Caco-2 (cell line): ENCODE results near the gene GDF7. TPM values are rescaled to one million over a fixed set of nuclear protein-coding genes. Genes with fewer than 3 reads are reported as not detected.

Experiments
- BruUV-seq: library from RNA; stranded (reverse); fragments of 400-500 nt; replicated peaks from 2 replicates; lab custom pipeline; 2021; lab: Mats Ljungman, UMichigan
- CTCF ChIA-PET: fragments of 300-600 bp; sonication (Branson Sonifier 250); formaldehyde crosslinking; loops from one replicate; lab custom pipeline; 2022; ENCODE audit warnings: antibody characterized with exemption; lab: Charles Lee
- POLR2A ChIA-PET: fragments of 300-600 bp; sonication (Branson Sonifier 250); formaldehyde crosslinking; loops from one replicate; lab custom pipeline; 2022; ENCODE audit warnings: antibody characterized with exemption; lab: Charles Lee
- DNase-seq, 2 experiments: peaks; one replicate each; pipeline versions ENCODE4 v3.0.0 to v3.0.0-alpha.2; 2020 to 2022
- H3K27me3 ChIP-seq: replicated peaks from 2 replicates; pipeline ENCODE4 v1.6.0; 2011; ENCODE audit warnings: low read length; ENCODE audit not compliant: control insufficient read depth, insufficient read depth
- H3K36me3 ChIP-seq: 2 replicates; pipeline ENCODE4 v1.5.1; 2011; ENCODE audit warnings: low read length; ENCODE audit not compliant: control insufficient read depth, insufficient read depth
- H3K4me1 ChIP-seq: fragments of 250-450 bp; sonication (Bioruptor Pico); 2 replicates; pipeline ENCODE4 v1.5.1; 2020; ENCODE audit warnings: mild to moderate bottlenecking
- H3K4me3 ChIP-seq: 2 replicates; pipeline ENCODE4 v1.5.1; 2011; ENCODE audit warnings: low read depth, mild to moderate bottlenecking, control low read depth, low read length
- H3K9me3 ChIP-seq: fragments of 250-450 bp; sonication (Bioruptor Pico); 2 replicates; pipeline ENCODE4 v1.5.1; 2020; ENCODE audit warnings: mild to moderate bottlenecking, moderate library complexity
- H3K27ac Mint-ChIP-seq: one replicate; pipeline ENCODE4 v1.8.0; 2022; ENCODE audit warnings: mixed read lengths; ENCODE audit not compliant: unreplicated experiment
- H3K27me3 Mint-ChIP-seq: one replicate; pipeline ENCODE4 v1.8.0; 2022; ENCODE audit warnings: mixed read lengths; ENCODE audit not compliant: insufficient read depth, unreplicated experiment
- H3K36me3 Mint-ChIP-seq: one replicate; pipeline ENCODE4 v1.8.0; 2022; ENCODE audit warnings: mild to moderate bottlenecking, mixed read lengths; ENCODE audit not compliant: insufficient read depth, unreplicated experiment
- H3K4me1 Mint-ChIP-seq: one replicate; pipeline ENCODE4 v1.8.0; 2022; ENCODE audit warnings: low read depth, mixed read lengths; ENCODE audit not compliant: unreplicated experiment
- H3K4me3 Mint-ChIP-seq: one replicate; pipeline ENCODE4 v1.8.0; 2022; ENCODE audit warnings: mild to moderate bottlenecking, moderate library complexity, mixed read lengths; ENCODE audit not compliant: unreplicated experiment
- H3K9me3 Mint-ChIP-seq: one replicate; pipeline ENCODE4 v1.8.0; 2022; ENCODE audit warnings: mixed read lengths; ENCODE audit not compliant: unreplicated experiment
- intact Hi-C: fragments of 100-400 bp; cut with micrococcal nuclease; formaldehyde crosslinking; loops from one replicate; pipeline ENCODE4 v1.10.0; 2022; ENCODE audit not compliant: unreplicated experiment
- total RNA-seq: library from RNA; stranded (reverse); gene quantifications from 2 replicates; pipeline ENCODE4 v1.2.3, GENCODE V29; 2022
- TF ChIP-seq, protein P1 (sequence below), 2 experiments: fragments of 200-600 bp in 1 of 2; IDR thresholded peaks; 1 replicate in 1 of 2; 2 replicates in 1 of 2; pipeline versions ENCODE4 v1.5.1 to v1.8.0; 2011 to 2022; ENCODE audit warnings: antibody characterized with exemption in 1 of 2, control low read depth in 1 of 2, inconsistent platforms in 1 of 2, low read depth in 1 of 2, low read length in 1 of 2, mild to moderate bottlenecking in 1 of 2, moderate library complexity in 1 of 2; ENCODE audit not compliant: insufficient read depth in 1 of 2, severe bottlenecking in 1 of 2, unreplicated experiment in 1 of 2

The GDF7 gene
- total RNA-seq, 1 experiment from 2014 or later, result 1.7 TPM

DNA sequence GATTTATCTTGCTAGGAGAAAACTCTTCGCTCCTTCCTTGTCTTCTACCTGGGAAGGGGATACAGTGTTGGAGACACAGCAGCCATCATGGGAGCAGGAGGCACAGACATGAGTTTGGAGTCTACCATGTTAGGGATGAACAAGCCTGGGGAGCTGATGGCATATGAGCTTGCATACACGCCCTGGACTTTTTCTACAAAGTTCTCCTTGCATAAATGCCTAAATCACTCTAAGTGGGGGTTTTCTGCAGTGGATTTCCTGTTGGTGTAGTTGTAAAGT, 12.5 kb upstream of the GDF7 start:
- Histone ChIP-seq H3K36me3 (no peaks in the 10 kb centered on the region), H3K27me3 (no peaks in the 10 kb centered on the region), H3K4me1 (peaks cover 13% of the 10 kb centered on the region), H3K4me3 (no peak overlapping the region), H3K9me3 (no peaks in the 10 kb centered on the region)
- DNase-seq, result no peak
- Mint-ChIP-seq H3K27me3 (no peaks in the 10 kb centered on the region), H3K4me3 (no peak overlapping the region), H3K27ac (no peak overlapping the region), H3K36me3 (peaks cover 5% of the 10 kb centered on the region), H3K4me1 (peaks cover 7% of the 10 kb centered on the region), H3K9me3 (no peaks in the 10 kb centered on the region)
- CTCF ChIA-PET, result interaction anchor here (0.6 to 1.1 kb wide), 3 partner anchors 12 to 329 kb away, joined by 3 to 4 read pairs (median 3); partner anchors contain the start of gene GDF7
- TF ChIP-seq, protein P1, sequence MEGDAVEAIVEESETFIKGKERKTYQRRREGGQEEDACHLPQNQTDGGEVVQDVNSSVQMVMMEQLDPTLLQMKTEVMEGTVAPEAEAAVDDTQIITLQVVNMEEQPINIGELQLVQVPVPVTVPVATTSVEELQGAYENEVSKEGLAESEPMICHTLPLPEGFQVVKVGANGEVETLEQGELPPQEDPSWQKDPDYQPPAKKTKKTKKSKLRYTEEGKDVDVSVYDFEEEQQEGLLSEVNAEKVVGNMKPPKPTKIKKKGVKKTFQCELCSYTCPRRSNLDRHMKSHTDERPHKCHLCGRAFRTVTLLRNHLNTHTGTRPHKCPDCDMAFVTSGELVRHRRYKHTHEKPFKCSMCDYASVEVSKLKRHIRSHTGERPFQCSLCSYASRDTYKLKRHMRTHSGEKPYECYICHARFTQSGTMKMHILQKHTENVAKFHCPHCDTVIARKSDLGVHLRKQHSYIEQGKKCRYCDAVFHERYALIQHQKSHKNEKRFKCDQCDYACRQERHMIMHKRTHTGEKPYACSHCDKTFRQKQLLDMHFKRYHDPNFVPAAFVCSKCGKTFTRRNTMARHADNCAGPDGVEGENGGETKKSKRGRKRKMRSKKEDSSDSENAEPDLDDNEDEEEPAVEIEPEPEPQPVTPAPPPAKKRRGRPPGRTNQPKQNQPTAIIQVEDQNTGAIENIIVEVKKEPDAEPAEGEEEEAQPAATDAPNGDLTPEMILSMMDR (IDR thresholded peaks at IDR 0.05; ENCODE audit: insufficient read depth in 1 of 2, low read depth in 1 of 2, low read length in 1 of 2, severe bottlenecking in 1 of 2, unreplicated experiment in 1 of 2), result no peak
- POLR2A ChIA-PET, result interaction anchor here (0.7 kb wide), 1 partner anchor 208 kb away, joined by 3 read pairs; the partner anchor contains the start of gene RHOB
- no TSS peak for BruUV-seq
- intact Hi-C loops, result no loop called here

DNA sequence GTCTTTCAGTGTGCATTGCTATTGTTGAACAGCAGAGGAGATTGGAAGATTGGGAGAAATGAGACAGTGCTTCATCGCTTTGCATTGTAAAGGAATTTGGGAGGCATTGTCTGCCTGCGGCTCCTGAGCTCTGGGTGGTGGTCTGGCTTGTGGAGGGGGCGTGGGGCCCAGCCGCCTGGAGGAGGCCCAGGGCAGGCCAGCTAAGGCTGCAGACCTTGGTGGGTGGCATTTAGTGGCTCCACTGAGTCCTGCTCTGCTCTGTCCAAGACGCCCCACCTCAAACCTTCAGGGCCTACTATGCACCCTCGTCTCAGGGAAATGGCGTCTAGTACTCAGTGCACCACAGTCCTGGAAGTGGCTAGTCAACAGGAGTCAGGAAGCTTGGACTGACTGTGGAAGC, 10.4 kb upstream of the GDF7 start:
- POLR2A ChIA-PET, result interaction anchor here (0.6 kb wide), 1 partner anchor 86 kb away, joined by 5 read pairs; no protein-coding TSS in a partner anchor
- Histone ChIP-seq H3K27me3 (no peaks in the 10 kb centered on the region), H3K4me3 (no peak overlapping the region), H3K36me3 (no peaks in the 10 kb centered on the region), H3K4me1 (peaks cover 6% of the 10 kb centered on the region), H3K9me3 (no peaks in the 10 kb centered on the region)
- Mint-ChIP-seq H3K9me3 (no peaks in the 10 kb centered on the region), H3K4me3 (no peak overlapping the region), H3K27ac (no peak overlapping the region), H3K27me3 (no peaks in the 10 kb centered on the region), H3K36me3 (peaks cover under 1% of the 10 kb centered on the region), H3K4me1 (peaks cover 7% of the 10 kb centered on the region)
- CTCF ChIA-PET, result interaction anchor here (0.6 to 2.9 kb wide), 2 partner anchors 19 to 21 kb away, joined by 3 to 11 read pairs; no protein-coding TSS in a partner anchor
- intact Hi-C loops, result no loop called here
- BruUV-seq, result no TSS peak
- TF ChIP-seq, protein P1 (IDR thresholded peaks at IDR 0.05; ENCODE audit: insufficient read depth in 1 of 2, low read depth in 1 of 2, low read length in 1 of 2, severe bottlenecking in 1 of 2, unreplicated experiment in 1 of 2), result no peak
- DNase-seq, result no peak

DNA sequence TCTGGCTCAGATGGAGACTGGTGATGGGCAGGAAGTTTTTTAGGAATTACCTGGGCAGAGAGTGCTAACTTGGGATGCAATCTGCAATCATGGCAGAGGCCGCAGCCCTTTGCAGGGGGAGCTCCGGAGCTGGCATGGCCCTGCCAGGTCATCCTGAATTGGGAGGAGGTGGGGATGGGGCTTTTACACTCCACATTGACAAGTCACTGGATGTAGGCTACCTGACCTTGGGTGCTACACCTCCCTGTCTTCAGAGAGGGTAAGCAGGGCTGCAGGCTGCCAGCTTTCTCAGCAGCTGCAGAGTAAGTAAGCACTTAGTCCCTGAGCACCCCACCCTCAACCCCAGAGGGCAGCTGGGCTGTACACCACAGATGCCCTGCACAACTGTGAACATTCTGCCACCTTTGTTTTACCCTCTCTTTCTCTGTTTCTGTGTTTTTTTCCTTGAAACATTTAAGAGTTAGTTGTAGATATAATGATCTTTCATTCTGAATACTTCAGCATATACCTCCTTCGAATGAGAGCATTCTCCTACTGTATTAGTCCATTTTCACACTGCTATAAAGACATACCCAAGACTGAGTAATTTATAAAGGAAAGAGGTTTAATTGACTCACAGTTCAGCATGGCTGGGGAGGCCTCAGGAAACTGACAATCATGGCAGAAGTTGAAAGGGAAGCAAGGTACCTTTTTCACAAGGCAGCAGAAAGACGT, 9.3 kb upstream of the GDF7 start:
- TF ChIP-seq, protein P1 (IDR thresholded peaks at IDR 0.05; ENCODE audit: insufficient read depth in 1 of 2, low read depth in 1 of 2, low read length in 1 of 2, severe bottlenecking in 1 of 2, unreplicated experiment in 1 of 2), result no peak
- no peaks in the 10 kb centered on the region for H3K9me3 Mint-ChIP-seq
- Histone ChIP-seq H3K4me3 (no peak overlapping the region), H3K27me3 (no peaks in the 10 kb centered on the region), H3K9me3 (no peaks in the 10 kb centered on the region), H3K4me1 (peaks cover 3% of the 10 kb centered on the region; the same call in 1 of the 2 replicates), H3K36me3 (no peaks in the 10 kb centered on the region)
- H3K27me3 Mint-ChIP-seq, result no peaks in the 10 kb centered on the region
- POLR2A ChIA-PET, result no interaction called here
- BruUV-seq, result no TSS peak
- H3K36me3 Mint-ChIP-seq, result no peaks in the 10 kb centered on the region
- no peak for DNase-seq
- intact Hi-C loops, result no loop called here
- H3K4me1 Mint-ChIP-seq, result peaks cover 7% of the 10 kb centered on the region
- H3K27ac Mint-ChIP-seq, result no peak overlapping the region
- H3K4me3 Mint-ChIP-seq, result no peak overlapping the region
- CTCF ChIA-PET, result interaction anchor here (0.5 to 2.9 kb wide), 2 partner anchors 18 to 706 kb away, joined by 4 to 11 read pairs; no protein-coding TSS in a partner anchor
